Spleen (tissue), 11 donors: ENCODE results near the gene FSCN2. TPM values are rescaled to one million over a fixed set of nuclear protein-coding genes. Genes with fewer than 3 reads are reported as not detected.

Experiments
- DNase-seq: peaks from one replicate; pipeline ENCODE4 v3.0.0-alpha.2; 2020
- H3K27ac ChIP-seq, 8 donors: fragments of 200-600 bp; sonication (generic) in 7 of 8; 1 replicate in 4 of 8; 2 replicates in 4 of 8; pipeline versions ENCODE4 v1.5.0 to v1.8.0; 2016 to 2021; ENCODE audit warnings: inconsistent platforms in 4 of 8, mild to moderate bottlenecking in 4 of 8, moderate library complexity in 1 of 8
- H3K27me3 ChIP-seq, 7 donors: fragments of 200-600 bp; sonication (generic) in 6 of 7; replicated peaks in 1 of 7; 1 replicate in 4 of 7; 2 replicates in 3 of 7; pipeline versions ENCODE4 v1.5.0 to v1.8.0; 2016 to 2021; ENCODE audit warnings: inconsistent platforms in 3 of 7, mild to moderate bottlenecking in 1 of 7
- H3K36me3 ChIP-seq, 6 donors: fragments of 200-600 bp; sonication (generic) in 5 of 6; 1 replicate in 4 of 6; 2 replicates in 2 of 6; pipeline versions ENCODE4 v1.5.0 to v1.8.0; 2016 to 2021; ENCODE audit warnings: inconsistent platforms in 2 of 6
- H3K4me1 ChIP-seq, 6 donors: fragments of 200-600 bp; sonication (generic) in 5 of 6; 1 replicate in 3 of 6; 2 replicates in 3 of 6; pipeline versions ENCODE4 v1.5.0 to v1.8.0; 2016 to 2021; ENCODE audit warnings: inconsistent platforms in 3 of 6
- H3K4me3 ChIP-seq, 8 donors: fragments of 200-600 bp; sonication (generic) in 7 of 8; 1 replicate in 4 of 8; 2 replicates in 4 of 8; pipeline versions ENCODE4 v1.5.0 to v1.8.0; 2016 to 2021; ENCODE audit warnings: inconsistent platforms in 4 of 8, mild to moderate bottlenecking in 4 of 8, moderate library complexity in 2 of 8
- H3K9me3 ChIP-seq, 8 donors: fragments of 200-600 bp; sonication (generic) in 7 of 8; 1 replicate in 4 of 8; 2 replicates in 4 of 8; pipeline versions ENCODE4 v1.5.0 to v1.8.0; 2016 to 2021; ENCODE audit warnings: inconsistent platforms in 4 of 8
- POLR2A ChIP-seq, 3 donors: fragments of 450-650 bp; IDR thresholded peaks; one replicate each; pipeline ENCODE4 v1.5.1; 2017; ENCODE audit warnings: antibody characterized with exemption in 3 of 3, mild to moderate bottlenecking in 1 of 3
- POLR2AphosphoS5 ChIP-seq, 3 donors: sonication (generic); formaldehyde crosslinking; IDR thresholded peaks; one replicate each; pipeline ENCODE4 v1.5.1; 2017; ENCODE audit warnings: antibody characterized with exemption in 3 of 3
- WGBS, 5 donors: extraction: QIAGEN DNeasy Blood & Tissue Kit in 3 of 5; methylation state at CpG; one replicate each; pipeline versions ENCODE4 v1.1.5 to v1.1.7; 2013 to 2018; 5-methylcytosine and 5-hydroxymethylcytosine counted together
- intact Hi-C: fragments of 100-400 bp; cut with DNase I; formaldehyde crosslinking; loops from one replicate; pipeline ENCODE4 v1.15.0; 2023; ENCODE audit warnings: low total_unique reads
- polyA plus RNA-seq, 3 donors: library from polyadenylated mRNA; stranded (reverse); fragments of 200-250 nt; gene quantifications; one replicate each; pipeline ENCODE4 v1.2.1, GENCODE V29; 2013
- total RNA-seq, 7 donors: library from RNA; depleted of rRNA in 3 of 7; stranded (reverse); fragments of >200 nt in 3 of 7; fragmentation: NEBNext Ultra II Directional in 4 of 7; extraction: Animal tissue kit (Norgen Biotek cat#: 25700) in 4 of 7; gene quantifications; one replicate each; pipeline versions ENCODE4 v1.1.0 to v1.2.1, GENCODE V29; 2016 to 2021
- TF ChIP-seq, protein P1 (sequence below), 11 experiments: fragments of 200-600 bp in 7 of 11; fragments of 450-650 bp in 4 of 11; sonication (generic) in 4 of 11; IDR thresholded peaks in 8 of 11; conservative IDR thresholded peaks in 3 of 11; 1 replicate in 7 of 11; 2 replicates in 4 of 11; pipeline versions ENCODE4 v1.4.0 to v1.8.0; 2016 to 2021; ENCODE audit warnings: antibody characterized with exemption in 11 of 11, inconsistent platforms in 4 of 11, mild to moderate bottlenecking in 1 of 11
- donor health status: healthy with polysubstance abuse.
- donor health status: DM: no; HTN: no; CAD: no; lungs with moderate emphysema.
- donor health status: DM: no; HTN: no; CAD: no.
- donor health status: Bipolar disorder and iron deficiency.
- donor health status: healthy.
- donor health status: DM: no; HTN: no; CAD: no.
- donor health status: DM: yes; HTN: yes; CAD: no.

Gene FSCN2
- total and polyA plus RNA-seq, 10 donors = 0.41 to 4.0 (median 2.4) TPM

DNA sequence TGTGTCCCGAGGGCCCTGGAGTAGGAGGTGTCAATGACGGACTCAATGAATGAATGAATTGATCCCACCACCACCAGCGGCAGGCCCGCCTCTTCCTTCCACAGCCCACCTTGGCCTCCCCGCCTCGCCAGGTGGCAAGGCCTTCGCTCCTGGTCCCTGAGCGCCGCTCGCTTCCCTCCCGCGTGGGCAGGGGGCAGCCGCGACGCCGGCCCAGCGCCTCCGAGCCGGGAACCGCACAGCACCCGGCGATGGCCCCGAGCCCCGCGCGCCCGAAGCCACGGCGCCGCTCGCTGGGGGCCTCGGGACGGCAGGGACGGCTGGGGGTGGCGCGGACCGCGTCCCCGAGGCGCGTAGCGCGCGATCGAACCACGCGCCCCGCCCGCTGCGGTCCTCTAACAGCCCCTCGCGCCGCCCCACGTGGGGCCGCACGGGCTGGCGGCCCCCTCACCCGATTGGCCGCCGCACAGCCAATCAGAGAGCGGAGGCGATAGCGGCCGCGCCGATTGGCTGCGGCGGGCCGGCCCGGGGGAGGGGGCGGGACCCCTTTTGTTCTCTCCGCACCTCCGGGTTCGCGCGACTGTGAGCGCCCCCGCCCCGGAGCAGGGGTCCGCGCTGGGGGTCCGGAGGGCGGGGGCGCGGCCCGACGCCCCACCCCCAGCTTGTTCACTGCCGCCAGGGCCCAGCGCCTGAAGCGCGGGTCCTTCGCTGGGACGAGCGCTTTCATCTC lies 46.9 kb upstream of the FSCN2 start:
- Histone ChIP-seq H3K27me3 (peaks cover 0 to 59% (median 11%) of the 10 kb centered on the region in 7 donors), H3K9me3 (peaks cover 0 to 3% (median 0%) of the 10 kb centered on the region in 8 donors), H3K4me1 (peaks cover 28 to 61% (median 50%) of the 10 kb centered on the region in 6 donors), H3K4me3 (peak overlapping the region; percentile 25 to 66 (median 42)), H3K36me3 (no peaks in the 10 kb centered on the region), H3K27ac (no peak overlapping the region)
- 4 to 8% (median 7%) methylated on average over 46 to 94 of the region's 94 CpGs for WGBS, 5 donors
- DNase-seq = no peak
- TF ChIP-seq POLR2AphosphoS5 (IDR thresholded peaks at IDR 0.05) = peak in 2 of 3 donors; percentile 47 to 49
- TF ChIP-seq, protein P1, sequence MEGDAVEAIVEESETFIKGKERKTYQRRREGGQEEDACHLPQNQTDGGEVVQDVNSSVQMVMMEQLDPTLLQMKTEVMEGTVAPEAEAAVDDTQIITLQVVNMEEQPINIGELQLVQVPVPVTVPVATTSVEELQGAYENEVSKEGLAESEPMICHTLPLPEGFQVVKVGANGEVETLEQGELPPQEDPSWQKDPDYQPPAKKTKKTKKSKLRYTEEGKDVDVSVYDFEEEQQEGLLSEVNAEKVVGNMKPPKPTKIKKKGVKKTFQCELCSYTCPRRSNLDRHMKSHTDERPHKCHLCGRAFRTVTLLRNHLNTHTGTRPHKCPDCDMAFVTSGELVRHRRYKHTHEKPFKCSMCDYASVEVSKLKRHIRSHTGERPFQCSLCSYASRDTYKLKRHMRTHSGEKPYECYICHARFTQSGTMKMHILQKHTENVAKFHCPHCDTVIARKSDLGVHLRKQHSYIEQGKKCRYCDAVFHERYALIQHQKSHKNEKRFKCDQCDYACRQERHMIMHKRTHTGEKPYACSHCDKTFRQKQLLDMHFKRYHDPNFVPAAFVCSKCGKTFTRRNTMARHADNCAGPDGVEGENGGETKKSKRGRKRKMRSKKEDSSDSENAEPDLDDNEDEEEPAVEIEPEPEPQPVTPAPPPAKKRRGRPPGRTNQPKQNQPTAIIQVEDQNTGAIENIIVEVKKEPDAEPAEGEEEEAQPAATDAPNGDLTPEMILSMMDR (IDR thresholded peaks at IDR 0.05 in 8 of 11, conservative IDR thresholded peaks at IDR 0.05 in 3 of 11) = no peak
- intact Hi-C loops = loop anchor here (10.0 kb wide), 1 partner anchor 226 kb away; no protein-coding TSS in a partner anchor

DNA sequence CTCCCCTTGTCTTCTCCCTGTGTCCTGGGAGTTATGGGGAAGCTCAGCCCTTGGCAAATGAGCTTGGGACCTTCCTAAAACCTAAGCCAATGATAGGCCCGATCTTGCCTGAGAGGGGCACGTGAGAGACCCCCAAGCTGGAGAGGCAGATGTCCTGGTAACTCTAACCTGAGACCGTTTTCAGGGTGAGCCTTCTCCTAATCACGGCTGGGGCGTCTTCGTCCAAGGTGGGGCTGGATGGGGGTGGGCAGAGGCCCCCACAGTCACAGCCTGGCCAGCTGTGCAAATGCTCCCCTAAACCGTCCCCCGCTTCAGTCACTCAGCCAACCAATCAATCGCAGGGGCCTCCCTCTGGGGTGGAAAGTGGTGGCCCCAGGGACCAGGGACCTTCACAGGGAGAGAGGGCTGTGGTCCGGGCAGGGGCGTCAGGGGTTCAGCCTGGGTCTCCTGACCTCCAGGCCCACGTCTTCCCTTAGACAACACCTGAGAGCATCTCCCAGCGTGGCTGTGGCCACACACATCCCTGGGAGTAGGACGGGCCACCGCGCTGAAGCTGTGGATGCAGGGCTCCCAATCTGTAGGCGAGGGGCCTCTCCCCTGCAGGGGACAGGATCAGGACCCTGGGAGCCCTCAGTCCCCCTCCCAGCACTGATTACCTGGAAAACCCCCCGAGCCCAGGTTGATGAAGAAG lies 46.2 kb upstream of the FSCN2 start:
- H3K36me3 ChIP-seq = no peaks in the 10 kb centered on the region
- H3K27ac ChIP-seq = no peak overlapping the region
- peaks cover 28 to 68% (median 57%) of the 10 kb centered on the region in 6 donors for H3K4me1 ChIP-seq
- H3K27me3 ChIP-seq = peaks cover 0 to 65% (median 11%) of the 10 kb centered on the region in 7 donors
- H3K9me3 ChIP-seq = no peaks in the 10 kb centered on the region
- TF ChIP-seq POLR2A (IDR thresholded peaks at IDR 0.05) = no peak
- no peak for TF ChIP-seq POLR2AphosphoS5 (IDR thresholded peaks at IDR 0.05)
- TF ChIP-seq, protein P1 (IDR thresholded peaks at IDR 0.05 in 8 of 11, conservative IDR thresholded peaks at IDR 0.05 in 3 of 11) = no peak
- no peak for DNase-seq
- 33 to 61% (median 55%) methylated on average over 4 to 18 of the region's 18 CpGs for WGBS, 5 donors
- intact Hi-C loops = loop anchor here (10.0 kb wide), 1 partner anchor 227 kb away; no protein-coding TSS in a partner anchor
- H3K4me3 ChIP-seq = peak overlapping the region; percentile 25 to 66 (median 42)

DNA sequence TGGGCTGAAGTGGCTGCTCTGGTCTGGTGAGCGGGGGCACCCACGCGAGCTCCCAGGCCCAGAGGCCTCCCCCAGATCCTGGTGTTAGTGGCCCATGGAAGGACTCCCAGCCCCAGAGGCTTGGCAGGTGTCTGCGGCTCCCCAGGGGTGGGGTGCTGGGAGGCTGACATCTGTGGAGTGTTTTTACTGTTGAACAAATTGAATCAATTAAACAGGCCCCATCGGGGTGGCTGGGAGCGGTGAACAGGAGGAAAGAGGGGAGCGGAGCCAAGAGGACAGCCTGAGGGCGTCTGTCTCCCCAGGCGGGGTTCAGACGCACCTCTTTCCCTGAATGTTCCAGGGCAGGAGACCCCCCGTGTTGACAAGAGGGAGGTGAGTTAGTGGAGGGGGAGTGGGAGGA lies 45.5 kb upstream of the FSCN2 start:
- intact Hi-C loops = loop anchor here (10.0 kb wide), 1 partner anchor 228 kb away; no protein-coding TSS in a partner anchor
- DNase-seq = no peak
- TF ChIP-seq, protein P1 (IDR thresholded peaks at IDR 0.05 in 8 of 11, conservative IDR thresholded peaks at IDR 0.05 in 3 of 11) = no peak
- no peak for TF ChIP-seq POLR2AphosphoS5 (IDR thresholded peaks at IDR 0.05)
- no peak for TF ChIP-seq POLR2A (IDR thresholded peaks at IDR 0.05)
- Histone ChIP-seq H3K4me3 (no peak overlapping the region), H3K27me3 (peaks cover 0 to 72% (median 11%) of the 10 kb centered on the region in 7 donors), H3K27ac (peak overlapping the region in 2 of 8 donors; percentile 16 to 57), H3K36me3 (no peaks in the 10 kb centered on the region), H3K9me3 (no peaks in the 10 kb centered on the region), H3K4me1 (peaks cover 32 to 75% (median 63%) of the 10 kb centered on the region in 6 donors)
- WGBS, 5 donors = 61 to 75% (median 72%) methylated on average over 11 of the region's 11 CpGs
